Renal pelvis (tissue), 4 donors: Measurements from ENCODE around the gene REXO4. TPM values are rescaled to one million over a fixed set of nuclear protein-coding genes. Genes with fewer than 3 reads are reported as not detected.

Source experiments
- DNase-seq: peaks from one replicate; pipeline ENCODE4 v3.0.0-alpha.2; 2013
- polyA plus RNA-seq, 3 donors: library from polyadenylated mRNA; unstranded; fragments of 120-200 nt; gene quantifications; one replicate each; pipeline ENCODE4 v1.2.1, GENCODE V29; 2013; ENCODE audit not compliant: insufficient read length in 3 of 3

REXO4 gene
- polyA plus RNA-seq, 3 donors: 29.1 to 32.3 (median 31.6) TPM

DNA sequence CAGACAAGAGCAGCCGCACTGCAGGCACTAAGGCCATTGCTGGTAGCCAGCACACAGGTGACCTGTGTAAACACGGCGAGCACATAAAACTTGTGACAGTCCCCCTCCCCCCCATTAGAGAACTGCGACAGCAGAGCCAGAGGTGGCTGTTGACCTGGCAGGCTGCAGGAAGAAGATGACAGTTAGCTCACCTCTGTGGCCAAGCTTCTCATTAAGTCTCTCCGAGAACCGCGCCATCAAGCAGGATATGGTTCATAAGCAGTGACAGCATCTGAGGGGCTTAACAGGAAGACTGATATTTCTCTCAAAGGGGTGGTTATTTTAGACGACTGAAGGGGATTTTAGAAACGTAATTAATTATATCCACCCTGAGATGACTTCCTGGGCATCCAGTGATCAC, 47.1 kb downstream of the REXO4 start:
- DNase-seq: no peak

GRCh38 chr9:133369933-133370332, 47.9 kb downstream of the REXO4 start:
- no peak for DNase-seq

DNA sequence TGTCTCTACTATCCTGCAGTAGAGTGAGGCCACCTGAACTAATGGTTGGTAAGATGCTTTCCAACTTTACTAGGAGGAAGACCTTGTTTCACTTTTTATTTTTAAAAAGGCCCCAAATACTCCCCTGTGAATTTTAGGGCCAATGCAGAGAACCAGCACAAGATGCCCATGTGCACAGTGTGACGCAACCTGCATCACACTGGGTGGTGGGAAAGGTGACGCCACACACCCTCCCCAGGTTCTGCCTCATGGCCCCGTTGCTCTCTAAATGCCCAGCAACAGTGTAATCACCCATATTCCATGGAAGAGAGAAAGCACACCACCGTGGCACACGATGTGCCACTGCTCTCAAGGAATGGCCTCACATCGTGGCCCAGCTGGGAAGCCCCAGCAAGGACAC, 48.4 kb downstream of the REXO4 start:
- no peak for DNase-seq

GRCh38 chr9:133368249-133368881, 49.4 kb downstream of the REXO4 start:
- no peak for DNase-seq

- no peak for DNase-seq
These were observed 50.0 kb downstream of the REXO4 start for GRCh38 chr9:133367778-133368177.

GRCh38 chr9:133367221-133367620, 50.6 kb downstream of the REXO4 start:
- DNase-seq: no peak

GRCh38 chr9:133366435-133366834, 51.4 kb downstream of the REXO4 start:
- no peak for DNase-seq

- DNase-seq: no peak
These were observed 55.3 kb downstream of the REXO4 start for GRCh38 chr9:133362359-133363044.

GRCh38 chr9:133361507-133362092, 56.2 kb downstream of the REXO4 start:
- no peak for DNase-seq

DNA sequence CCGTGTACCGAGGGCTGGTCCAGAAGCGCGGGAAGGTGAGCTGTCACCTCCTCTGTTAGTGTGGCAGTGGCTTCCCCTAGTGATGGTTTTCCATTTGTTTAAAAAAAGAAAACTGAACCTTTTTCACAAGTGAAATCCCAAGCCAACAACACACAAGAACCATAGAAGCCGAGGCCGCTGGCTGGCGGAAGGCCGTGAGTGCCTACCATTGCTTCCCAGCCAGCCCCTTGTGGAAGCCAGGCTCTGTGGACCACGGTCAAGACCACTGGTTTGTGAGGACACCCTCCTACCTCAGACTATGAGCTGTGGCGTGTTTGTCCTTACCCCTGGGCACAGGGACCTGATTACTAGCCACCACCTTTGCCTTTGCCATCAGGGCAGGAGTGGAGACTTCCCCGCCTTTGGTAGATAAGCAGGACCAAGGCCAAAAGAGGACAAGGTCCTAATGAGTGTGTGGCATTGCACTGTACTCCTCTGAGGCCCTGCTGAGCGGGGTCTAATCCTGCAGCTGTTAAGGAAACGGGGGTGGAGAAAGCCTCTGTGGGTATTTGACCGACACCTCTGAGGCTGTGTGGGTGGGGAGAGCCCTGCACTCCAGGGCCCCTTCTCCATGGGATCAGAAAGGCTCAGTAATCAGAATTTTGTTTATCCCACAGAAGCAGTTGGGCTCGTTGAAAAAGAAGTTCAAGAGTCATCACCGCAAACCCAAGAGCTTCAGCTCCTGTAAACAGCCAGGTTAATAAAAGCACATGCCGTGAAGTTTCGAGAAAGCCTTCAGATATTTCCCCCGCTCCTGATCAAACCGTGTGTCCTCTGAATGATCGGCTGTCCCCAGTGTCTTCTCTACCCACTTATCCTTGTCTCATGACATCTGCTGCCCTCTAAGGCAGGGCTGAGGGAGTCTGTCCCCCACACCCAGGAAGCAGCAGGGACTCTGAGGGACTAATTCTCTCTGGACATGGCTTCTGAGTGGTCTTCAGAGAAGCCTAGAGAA, 57.1 kb downstream of the REXO4 start:
- DNase-seq: no peak

- DNase-seq: no peak
These were observed 58.2 kb downstream of the REXO4 start for GRCh38 chr9:133359399-133360175.

- DNase-seq: no peak
These were observed 60.2 kb downstream of the REXO4 start for GRCh38 chr9:133357656-133358055.

- peak; percentile 82 for DNase-seq
These were observed 61.3 kb downstream of the REXO4 start, which contains the start of the genes SURF1 and SURF2 for GRCh38 chr9:133356391-133357091. TSS of gene SURF1 (minus strand) at chr9:133356487. CDS start at chr9:133356453, 34 bp downstream. TSS of gene SURF2 (plus strand) at chr9:133356550. CDS start at chr9:133356593, 43 bp downstream.

Other genes starting within 250 kb of the REXO4 start
- under 1 TPM; 0.14 to 0.41 (median 0.32) TPM for gene OBP2B, start 208.8 kb downstream of the REXO4 start, polyA plus RNA-seq
- gene ABO, start 142.8 kb downstream of the REXO4 start, polyA plus RNA-seq: 10 to 100 TPM; 15.3 to 19.2 (median 17.6) TPM
- gene SURF6, start 81.8 kb downstream of the REXO4 start, polyA plus RNA-seq: 10 to 100 TPM; 29.2 to 35.6 (median 31.7) TPM
- gene MED22, start 69.9 kb downstream of the REXO4 start, polyA plus RNA-seq: 10 to 100 TPM; 31.8 to 33.4 (median 32.6) TPM
- gene RPL7A, start 69.8 kb downstream of the REXO4 start, polyA plus RNA-seq: 1,000 to 10,000 TPM; 2,345 to 2,776 (median 2,509) TPM
- gene SURF1, start 61.5 kb downstream of the REXO4 start, polyA plus RNA-seq: 10 to 100 TPM; 41.0 to 51.9 (median 44.9) TPM
- 10 to 100 TPM; 23.1 to 28.2 (median 26.4) TPM for gene SURF2, start 61.5 kb downstream of the REXO4 start, polyA plus RNA-seq
- 100 to 1,000 TPM; 163 to 184 (median 172) TPM for gene SURF4, start 42.0 kb downstream of the REXO4 start, polyA plus RNA-seq
- gene STKLD1, start 41.6 kb downstream of the REXO4 start, polyA plus RNA-seq: 1 to 10 TPM; 3.9 to 5.3 (median 4.6) TPM
- gene ADAMTS13, start 4.4 kb upstream of the REXO4 start, polyA plus RNA-seq: 10 to 100 TPM; 10.5 to 14.1 (median 13.8) TPM
- 10 to 100 TPM; 36.5 to 41.9 (median 38.4) TPM for gene CACFD1, start 42.0 kb upstream of the REXO4 start, polyA plus RNA-seq
- gene SLC2A6, start 61.1 kb upstream of the REXO4 start, polyA plus RNA-seq: 1 to 10 TPM; 1.4 to 2.0 (median 1.8) TPM
- not detected for gene MYMK, start 106.9 kb upstream of the REXO4 start, polyA plus RNA-seq
- 1 to 10 TPM; 1.5 to 1.9 (median 1.6) TPM for gene ADAMTSL2, start 116.7 kb upstream of the REXO4 start, polyA plus RNA-seq
- gene FAM163B, start 191.4 kb upstream of the REXO4 start, polyA plus RNA-seq: under 1 TPM; 0.25 to 0.38 (median 0.33) TPM
- 1 to 10 TPM in 2 of 3 donors, under 1 TPM in 1; 0.94 to 1.7 (median 1.4) TPM for gene DBH, start 218.4 kb upstream of the REXO4 start, polyA plus RNA-seq